T-cell (primary cell): ENCODE results near the gene NRDC. TPM values are rescaled to one million over a fixed set of nuclear protein-coding genes. Genes with fewer than 3 reads are reported as not detected.
A peak's percentile ranks its signal among the peaks of the same experiment; 100 is the strongest.
"Not testable (repeated sequence)": the region's sequence is repeated elsewhere in the genome, so short reads cannot be mapped to it uniquely, and the experiment has no call there.

Experiments used
- ATAC-seq, 4 experiments: fragments of 200-7000 bp in 3 of 4; fragments of 150-1000 bp in 1 of 4; cut with Tn5 transposase; replicated peaks in 1 of 4; 1 replicate in 3 of 4; 2 replicates in 1 of 4; pipeline ENCODE4 v1.10.0; 2021; ENCODE audit warnings: moderate library complexity in 3 of 4, mild to moderate bottlenecking in 2 of 4, moderate number of reproducible peaks in 1 of 4
- CTCF ChIA-PET, 2 donors: fragments of 300-600 bp; sonication (Branson Sonifier 250); formaldehyde crosslinking; loops; one replicate each; lab custom pipeline; 2022; ENCODE audit warnings: antibody characterized with exemption in 2 of 2; lab: Charles Lee
- POLR2A ChIA-PET, 2 donors: fragments of 300-600 bp; sonication (Branson Sonifier 250); formaldehyde crosslinking; loops; one replicate each; lab custom pipeline; 2022; ENCODE audit warnings: antibody characterized with exemption in 2 of 2; lab: Charles Lee
- DNase-seq, 35 experiments: peaks; one replicate each; pipeline versions ENCODE4 v3.0.0 to v3.0.0-alpha.2; 2013 to 2023
- H3K27ac ChIP-seq: one replicate; pipeline ENCODE4 v1.5.1; 2013; ENCODE audit warnings: low read length
- H3K27me3 ChIP-seq, 2 experiments: replicated peaks in 1 of 2; 1 replicate in 1 of 2; 2 replicates in 1 of 2; pipeline versions ENCODE4 v1.6.1 to v1.7.0; 2013; ENCODE audit warnings: low read length in 1 of 2, mixed read lengths in 1 of 2; ENCODE audit not compliant: control insufficient read depth in 2 of 2, insufficient read depth in 2 of 2; ENCODE audit errors: extremely low read depth in 1 of 2
- H3K36me3 ChIP-seq, 2 donors: 1 replicate in 1 of 2; 2 replicates in 1 of 2; pipeline versions ENCODE4 v1.6.1 to v1.7.0; 2013; ENCODE audit warnings: low read length in 1 of 2; ENCODE audit not compliant: control insufficient read depth in 2 of 2, insufficient read depth in 1 of 2; ENCODE audit errors: extremely low read depth in 1 of 2
- H3K4me1 ChIP-seq, 2 experiments: 1 replicate in 1 of 2; 2 replicates in 1 of 2; pipeline versions ENCODE4 v1.6.1 to v1.7.0; 2013; ENCODE audit warnings: low read length in 2 of 2, mixed read lengths in 1 of 2; ENCODE audit not compliant: insufficient read depth in 2 of 2, control insufficient read depth in 1 of 2; ENCODE audit errors: extremely low read depth in 1 of 2
- H3K4me3 ChIP-seq, 2 donors: 1 replicate in 1 of 2; 2 replicates in 1 of 2; pipeline versions ENCODE4 v1.5.1 to v1.7.0; 2013; ENCODE audit warnings: mild to moderate bottlenecking in 2 of 2, low read length in 1 of 2, moderate library complexity in 1 of 2; ENCODE audit not compliant: control insufficient read depth in 1 of 2; ENCODE audit errors: extremely low read depth in 1 of 2
- H3K9me3 ChIP-seq: 2 replicates; pipeline ENCODE4 v1.7.0; 2013
- H3K27ac Mint-ChIP-seq, 2 donors: one replicate each; pipeline ENCODE4 v1.8.0; 2020 to 2021; ENCODE audit warnings: mild to moderate bottlenecking in 2 of 2, mixed read lengths in 2 of 2
- H3K27me3 Mint-ChIP-seq, 2 donors: one replicate each; pipeline ENCODE4 v1.8.0; 2021 to 2022; ENCODE audit warnings: mixed read lengths in 2 of 2
- H3K36me3 Mint-ChIP-seq: one replicate; pipeline ENCODE4 v1.8.0; 2021; ENCODE audit warnings: mixed read lengths
- H3K4me1 Mint-ChIP-seq, 3 donors: one replicate each; pipeline ENCODE4 v1.8.0; 2020 to 2022; ENCODE audit warnings: mixed read lengths in 3 of 3, mild to moderate bottlenecking in 1 of 3
- H3K4me3 Mint-ChIP-seq, 3 donors: one replicate each; pipeline ENCODE4 v1.8.0; 2020 to 2022; ENCODE audit warnings: mild to moderate bottlenecking in 3 of 3, mixed read lengths in 3 of 3, moderate library complexity in 3 of 3
- H3K9me3 Mint-ChIP-seq, 3 donors: one replicate each; pipeline ENCODE4 v1.8.0; 2020 to 2022; ENCODE audit warnings: mixed read lengths in 3 of 3
- WGBS: methylation state at CpG from one replicate; pipeline ENCODE4 v1.1.5; 2013; ENCODE audit warnings: missing lambda C conversion rate; ENCODE audit not compliant: insufficient coverage; 5-methylcytosine and 5-hydroxymethylcytosine counted together
- total RNA-seq, 35 experiments: library from RNA in 6 of 35; stranded (reverse) in 6 of 35; fragments of 120-200 nt in 1 of 35; gene quantifications; one replicate each; pipeline versions ENCODE4 v1.2.1 to v1.2.4 and lab custom pipeline; 2013 to 2026

Gene NRDC
- total RNA-seq, 5 donors from 2014 or later (not counting 1 experiment from before 2014, with no cell fraction given), result 107 to 118 (median 110) TPM

DNA sequence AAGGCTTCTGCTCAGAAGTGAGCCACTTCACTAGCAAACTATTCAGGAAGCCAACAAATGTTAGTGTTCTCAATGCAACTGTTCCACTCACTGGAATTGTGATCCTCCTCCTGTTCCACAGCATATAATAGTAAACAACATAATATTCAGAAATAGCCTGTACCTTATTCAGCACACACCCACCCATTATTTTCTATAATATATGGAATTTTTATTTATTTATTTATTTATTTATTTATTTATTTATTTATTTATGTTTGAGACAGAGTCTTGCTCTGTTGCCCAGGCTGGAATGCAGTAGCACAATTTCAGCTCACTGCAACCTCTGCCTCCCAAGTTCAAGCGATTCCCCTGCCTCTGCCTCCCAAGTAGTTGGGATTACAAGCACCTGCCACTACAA is 5.3 kb downstream of the NRDC start:
- H3K4me3 ChIP-seq, DNase-seq, CTCF ChIA-PET, H3K9me3 ChIP-seq, H3K27me3 ChIP-seq, H3K27me3 Mint-ChIP-seq, H3K4me3 Mint-ChIP-seq, ATAC-seq, H3K36me3 ChIP-seq, H3K27ac ChIP-seq, POLR2A ChIA-PET, H3K9me3 Mint-ChIP-seq, H3K27ac Mint-ChIP-seq: not testable (repeated sequence)
- peaks cover 53 to 65% (median 62%) of the 10 kb centered on the region in 3 donors for H3K4me1 Mint-ChIP-seq
- 100% methylated on average over 1 of the region's 1 CpG for WGBS
- peaks cover 22 to 40% of the 10 kb centered on the region in 2 experiments for H3K4me1 ChIP-seq
- H3K36me3 Mint-ChIP-seq, result peaks cover 11% of the 10 kb centered on the region

DNA sequence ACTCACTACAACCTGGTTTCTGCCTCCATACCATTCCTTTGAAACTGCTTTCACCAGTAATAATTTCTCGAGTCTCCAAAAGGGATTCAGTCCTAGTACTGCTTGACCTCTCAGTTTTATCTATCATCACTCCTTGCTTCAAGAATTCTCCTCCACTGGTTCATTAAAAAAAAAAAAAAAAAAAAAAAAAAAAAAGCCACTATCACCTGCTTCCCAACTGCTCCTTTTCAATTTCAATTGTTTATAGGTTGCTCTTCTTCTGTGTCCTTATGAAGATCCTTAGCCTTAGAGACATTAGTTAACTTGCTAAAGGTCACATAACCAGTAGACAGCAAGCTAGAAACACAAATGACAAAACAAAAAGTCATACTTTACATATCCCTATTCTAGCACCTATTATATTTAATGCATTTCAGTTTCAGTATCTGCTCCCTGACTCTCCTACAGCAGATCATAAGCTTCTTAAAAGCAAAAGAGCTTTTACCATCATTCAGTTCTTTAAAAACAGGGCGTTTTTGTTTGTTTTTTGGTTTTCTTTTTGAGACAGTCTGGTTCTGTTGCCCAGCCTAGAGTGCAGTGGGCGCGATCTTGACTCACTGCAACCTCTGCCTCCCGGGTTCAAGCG is 7.1 kb downstream of the NRDC start:
- peaks cover 0 to 2% of the 10 kb centered on the region in 2 donors for H3K36me3 ChIP-seq
- H3K27me3 ChIP-seq, result no peaks in the 10 kb centered on the region
- no peaks in the 10 kb centered on the region for H3K9me3 Mint-ChIP-seq
- no peaks in the 10 kb centered on the region for H3K27me3 Mint-ChIP-seq
- no peak overlapping the region for H3K4me3 Mint-ChIP-seq
- H3K36me3 Mint-ChIP-seq, result peaks cover 19% of the 10 kb centered on the region
- H3K4me1 ChIP-seq, result peaks cover 15 to 30% of the 10 kb centered on the region in 2 experiments
- H3K4me1 Mint-ChIP-seq, result peaks cover 71 to 80% (median 79%) of the 10 kb centered on the region in 3 donors
- 100% methylated on average over 1 of the region's 6 CpGs for WGBS
- H3K27ac Mint-ChIP-seq, result no peak overlapping the region
- no peaks in the 10 kb centered on the region for H3K9me3 ChIP-seq
- POLR2A ChIA-PET, result no interaction called here
- DNase-seq, result no peak
- no peak overlapping the region for H3K27ac ChIP-seq
- H3K4me3 ChIP-seq, result no peak overlapping the region
- CTCF ChIA-PET, result interaction anchor here in 1 of 2 donors (0.6 kb wide), 1 partner anchor 9 kb away, joined by 3 read pairs; no protein-coding TSS in a partner anchor
- ATAC-seq, result no peak

DNA sequence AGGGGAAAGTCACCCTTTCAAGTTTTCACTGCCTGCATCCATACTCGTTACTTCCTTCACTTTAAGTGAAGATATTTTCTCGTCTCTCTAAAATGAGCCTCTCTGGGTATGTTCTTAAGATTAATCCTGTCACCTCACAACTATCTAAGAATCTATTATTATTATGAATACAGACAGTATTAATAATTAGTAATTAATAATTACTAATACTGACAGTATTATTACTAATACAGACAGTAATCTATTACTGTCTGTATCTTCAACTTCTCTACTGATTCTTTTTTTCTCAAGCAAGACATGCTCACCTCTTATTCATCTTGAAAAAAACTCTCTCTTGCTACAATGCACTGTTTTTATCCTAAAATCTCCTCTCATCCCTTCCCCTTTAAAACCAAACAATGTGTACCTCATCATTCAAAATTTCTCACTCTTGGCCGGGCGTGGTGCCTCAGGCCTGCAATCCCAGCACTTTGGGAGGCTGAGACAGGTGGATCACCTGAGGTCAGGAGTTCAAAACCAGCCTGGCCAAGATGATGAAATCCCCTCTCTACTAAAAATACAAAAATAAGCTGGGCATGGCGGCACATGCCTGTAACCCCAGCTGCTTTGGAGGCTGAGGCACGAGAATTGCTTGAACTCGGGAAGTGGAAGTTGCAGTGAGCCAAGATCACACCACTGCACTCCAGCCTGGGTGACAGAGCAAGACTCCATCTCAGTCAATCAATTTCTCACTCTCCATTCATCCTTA is 7.8 kb downstream of the NRDC start:
- Histone ChIP-seq H3K36me3 (peaks cover 0 to 2% of the 10 kb centered on the region in 2 donors), H3K4me1 (peaks cover 9 to 30% of the 10 kb centered on the region in 2 experiments), H3K4me3 (no peak overlapping the region), H3K9me3 (no peaks in the 10 kb centered on the region), H3K27ac (no peak overlapping the region), H3K27me3 (no peaks in the 10 kb centered on the region)
- ChIA-PET POLR2A (no interaction called here), CTCF (interaction anchor here in 1 of 2 donors (0.6 kb wide), 1 partner anchor 9 kb away, joined by 3 read pairs; no protein-coding TSS in a partner anchor)
- Mint-ChIP-seq H3K36me3 (peaks cover 19% of the 10 kb centered on the region), H3K27me3 (no peaks in the 10 kb centered on the region), H3K9me3 (no peaks in the 10 kb centered on the region), H3K4me1 (peaks cover 73 to 81% (median 78%) of the 10 kb centered on the region in 3 donors), H3K4me3 (no peak overlapping the region), H3K27ac (no peak overlapping the region)
- no peak for DNase-seq
- ATAC-seq, result no peak
- 92% methylated on average over 5 of the region's 7 CpGs for WGBS

DNA sequence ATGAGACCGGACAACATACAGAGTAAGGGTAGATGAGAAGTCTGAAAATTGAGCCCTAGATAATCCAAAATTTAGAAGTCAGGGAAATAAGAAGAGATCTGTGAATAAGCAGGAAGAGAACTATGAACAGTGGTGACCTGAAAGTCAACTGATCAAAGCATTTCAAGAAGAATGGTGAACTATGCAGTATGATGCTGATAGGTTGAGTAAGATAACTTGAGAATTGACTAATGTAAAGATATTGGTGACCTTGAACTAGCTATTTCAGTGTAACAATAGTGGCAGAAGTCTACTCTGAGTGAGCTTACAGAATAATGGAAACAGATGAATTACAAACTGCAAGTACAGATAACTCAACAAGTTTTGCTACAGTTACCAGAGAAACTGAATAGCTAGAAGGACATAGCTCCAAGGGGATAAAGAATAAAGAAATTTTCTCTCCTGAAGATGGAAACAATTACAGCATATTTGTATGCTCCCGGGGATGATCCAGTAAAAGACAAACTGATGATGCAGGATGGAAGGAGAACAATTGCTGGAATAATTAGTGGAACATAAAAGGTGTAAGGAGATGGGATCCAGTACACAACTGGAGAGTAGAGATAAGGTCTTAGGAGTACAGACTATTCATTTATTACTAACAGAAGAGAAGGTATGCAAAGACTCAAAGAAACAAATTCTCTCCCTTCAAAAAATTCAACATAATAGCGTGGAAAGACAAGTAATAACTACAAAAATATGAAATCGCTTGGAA is 10.9 kb downstream of the NRDC start:
- ATAC-seq (no peak), DNase-seq (no peak)
- H3K4me1 Mint-ChIP-seq, result peaks cover 63 to 67% (median 63%) of the 10 kb centered on the region in 3 donors
- Histone ChIP-seq H3K4me3 (no peak overlapping the region), H3K36me3 (no peaks in the 10 kb centered on the region), H3K27ac (no peak overlapping the region), H3K4me1 (peaks cover 8 to 20% of the 10 kb centered on the region in 2 experiments), H3K27me3 (no peaks in the 10 kb centered on the region), H3K9me3 (no peaks in the 10 kb centered on the region)
- 100% methylated on average over 1 of the region's 4 CpGs for WGBS
- H3K4me3 Mint-ChIP-seq, result no peak overlapping the region
- no peak overlapping the region for H3K27ac Mint-ChIP-seq
- peaks cover 15% of the 10 kb centered on the region for H3K36me3 Mint-ChIP-seq
- H3K9me3 Mint-ChIP-seq, result no peaks in the 10 kb centered on the region
- POLR2A ChIA-PET, result no interaction called here
- H3K27me3 Mint-ChIP-seq, result no peaks in the 10 kb centered on the region
- CTCF ChIA-PET, result interaction anchor here in 1 of 2 donors (0.5 kb wide), 1 partner anchor 118 kb away, joined by 4 read pairs; no protein-coding TSS in a partner anchor

DNA sequence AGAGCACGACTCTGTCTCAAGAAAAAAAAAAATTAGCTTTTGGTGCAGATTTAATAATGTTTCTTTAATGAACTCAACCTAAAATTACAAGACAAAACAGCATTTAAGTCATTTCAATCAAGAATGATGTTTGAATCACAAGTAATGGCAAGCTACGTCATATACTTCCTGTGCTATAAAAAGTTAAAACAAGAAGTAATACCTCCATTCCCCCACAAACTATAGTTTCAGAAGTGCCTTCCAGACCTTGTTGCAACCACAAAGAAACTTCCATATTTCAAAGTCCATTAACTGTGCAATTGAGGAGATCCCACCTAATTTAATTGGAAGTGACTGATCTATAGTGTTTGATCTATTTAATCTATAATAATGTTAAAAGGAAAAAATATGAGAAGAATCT is 15.1 kb downstream of the NRDC start:
- POLR2A ChIA-PET, result interaction anchor here in 1 of 2 donors (0.6 to 0.7 kb wide), 2 partner anchors 366 to 1369 kb away, joined by 5 to 7 read pairs; no protein-coding TSS in a partner anchor

DNA sequence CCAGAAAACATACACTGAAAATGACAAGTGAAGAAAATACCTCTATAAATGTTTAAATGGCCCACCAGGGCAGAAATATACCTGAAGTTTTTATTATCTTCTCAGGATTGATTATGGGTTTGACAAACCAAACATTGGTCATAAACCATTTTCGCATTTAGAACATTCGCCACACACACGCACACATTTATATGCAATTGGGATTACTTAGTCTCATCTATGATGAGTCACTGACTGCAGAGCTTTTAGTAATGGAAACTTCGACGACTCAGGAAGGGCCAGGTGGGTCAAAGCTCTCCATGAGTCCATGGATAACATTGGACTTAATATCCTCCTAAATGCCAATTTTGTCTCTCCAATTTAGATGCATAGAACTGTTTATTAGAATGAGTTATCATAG is 16.9 kb downstream of the NRDC start:
- WGBS, result 100% methylated on average over 1 of the region's 5 CpGs
- H3K36me3 ChIP-seq, result peaks cover 3 to 4% of the 10 kb centered on the region in 2 donors
- peaks cover 27 to 34% (median 32%) of the 10 kb centered on the region in 3 donors for H3K4me1 Mint-ChIP-seq
- H3K36me3 Mint-ChIP-seq, result peaks cover 4% of the 10 kb centered on the region
- H3K27ac ChIP-seq, result no peak overlapping the region
- H3K4me3 Mint-ChIP-seq, result no peak overlapping the region
- CTCF ChIA-PET, result interaction anchor here in 1 of 2 donors (0.7 kb wide), 1 partner anchor 10 kb away, joined by 3 read pairs; no protein-coding TSS in a partner anchor
- POLR2A ChIA-PET, result no interaction called here
- H3K27me3 Mint-ChIP-seq, result no peaks in the 10 kb centered on the region
- no peaks in the 10 kb centered on the region for H3K9me3 ChIP-seq
- H3K9me3 Mint-ChIP-seq, result no peaks in the 10 kb centered on the region
- ATAC-seq, result no peak
- no peak overlapping the region for H3K4me3 ChIP-seq
- peaks cover 7 to 8% of the 10 kb centered on the region in 2 experiments for H3K4me1 ChIP-seq
- no peak for DNase-seq
- H3K27ac Mint-ChIP-seq, result no peak overlapping the region
- H3K27me3 ChIP-seq, result no peaks in the 10 kb centered on the region

More for the DNA sequence above, 15.1 kb downstream of the NRDC start:
- Histone ChIP-seq H3K27me3 (no peaks in the 10 kb centered on the region), H3K4me1 (peaks cover 7 to 8% of the 10 kb centered on the region in 2 experiments), H3K4me3 (no peak overlapping the region), H3K9me3 (no peaks in the 10 kb centered on the region), H3K36me3 (peaks cover 3 to 4% of the 10 kb centered on the region in 2 donors), H3K27ac (no peak overlapping the region)
- H3K4me1 Mint-ChIP-seq, result peaks cover 43 to 46% (median 44%) of the 10 kb centered on the region in 3 donors
- CTCF ChIA-PET, result interaction anchor here in 1 of 2 donors (0.7 kb wide), 1 partner anchor 16 kb away, joined by 3 read pairs; no protein-coding TSS in a partner anchor
- WGBS, result no CpG with 5 or more reads among the region's 2 CpGs
- peak in 1 of 4 experiments; percentile 77 for ATAC-seq
- H3K36me3 Mint-ChIP-seq, result peaks cover 12% of the 10 kb centered on the region
- no peaks in the 10 kb centered on the region for H3K9me3 Mint-ChIP-seq
- no peaks in the 10 kb centered on the region for H3K27me3 Mint-ChIP-seq
- no peak overlapping the region for H3K4me3 Mint-ChIP-seq
- DNase-seq, result peak in 1 of 35 experiments; percentile 33
- H3K27ac Mint-ChIP-seq, result no peak overlapping the region
